ENCODE measurements around the gene ATP8B4.

The ATP8B4 gene

GRCh38 chr15:50059883-50060282 lies 59.1 kb downstream of the ATP8B4 start:
- Histone ChIP-seq H3K4me3 (ENCODE audit: low read length) (no peak overlapping the region), H2AFZ (ENCODE audit: low read depth, low read length) (no peak overlapping the region), H3K4me1 (ENCODE audit: insufficient read depth, low read length) (no peaks in the 10 kb centered on the region)

GRCh38 chr15:50059203-50059772 lies 59.7 kb downstream of the ATP8B4 start:
- Histone ChIP-seq H3K36me3 (ENCODE audit: insufficient read depth, low read length) (no peaks in the 10 kb centered on the region), H3K4me1 (ENCODE audit: insufficient read depth, low read length) (no peaks in the 10 kb centered on the region), H3K27me3 (ENCODE audit: insufficient read depth, low read length) (no peaks in the 10 kb centered on the region), H2AFZ (ENCODE audit: low read depth, low read length) (no peak overlapping the region), H3K4me3 (ENCODE audit: low read length) (no peak overlapping the region), H3K9me3 (ENCODE audit: low read length) (no peaks in the 10 kb centered on the region)

More at GRCh38 chr15:50059883-50060282, 59.1 kb downstream of the ATP8B4 start:
- Histone ChIP-seq H3K27me3 (ENCODE audit: insufficient read depth, low read length) (no peaks in the 10 kb centered on the region), H3K36me3 (ENCODE audit: insufficient read depth, low read length) (no peaks in the 10 kb centered on the region), H3K9me3 (ENCODE audit: low read length) (no peaks in the 10 kb centered on the region)

GRCh38 chr15:50057905-50058639 lies 61.0 kb downstream of the ATP8B4 start:
- Histone ChIP-seq H3K4me3 (ENCODE audit: low read length) (no peak overlapping the region), H2AFZ (ENCODE audit: low read depth, low read length) (no peak overlapping the region), H3K27me3 (ENCODE audit: insufficient read depth, low read length) (no peaks in the 10 kb centered on the region), H3K9me3 (ENCODE audit: low read length) (no peaks in the 10 kb centered on the region), H3K4me1 (ENCODE audit: insufficient read depth, low read length) (no peaks in the 10 kb centered on the region), H3K36me3 (ENCODE audit: insufficient read depth, low read length) (no peaks in the 10 kb centered on the region)

GRCh38 chr15:50057196-50057595 lies 61.8 kb downstream of the ATP8B4 start:
- H3K9me3 ChIP-seq (ENCODE audit: low read length) = no peaks in the 10 kb centered on the region
- H3K27me3 ChIP-seq (ENCODE audit: insufficient read depth, low read length) = no peaks in the 10 kb centered on the region
- H3K4me3 ChIP-seq (ENCODE audit: low read length) = no peak overlapping the region
- no peaks in the 10 kb centered on the region for H3K36me3 ChIP-seq (ENCODE audit: insufficient read depth, low read length)
- H3K4me1 ChIP-seq (ENCODE audit: insufficient read depth, low read length) = no peaks in the 10 kb centered on the region
- H2AFZ ChIP-seq (ENCODE audit: low read depth, low read length) = no peak overlapping the region

- Histone ChIP-seq H3K4me3 (ENCODE audit: low read length) (no peak overlapping the region), H3K4me1 (ENCODE audit: insufficient read depth, low read length) (no peaks in the 10 kb centered on the region), H3K9me3 (ENCODE audit: low read length) (no peaks in the 10 kb centered on the region), H3K27me3 (ENCODE audit: insufficient read depth, low read length) (no peaks in the 10 kb centered on the region), H3K36me3 (ENCODE audit: insufficient read depth, low read length) (no peaks in the 10 kb centered on the region), H2AFZ (ENCODE audit: low read depth, low read length) (no peak overlapping the region)
Observed at GRCh38 chr15:50055750-50056157, 63.3 kb downstream of the ATP8B4 start.

GRCh38 chr15:50055332-50055731 lies 63.7 kb downstream of the ATP8B4 start:
- Histone ChIP-seq H3K27me3 (ENCODE audit: insufficient read depth, low read length) (no peaks in the 10 kb centered on the region), H3K36me3 (ENCODE audit: insufficient read depth, low read length) (no peaks in the 10 kb centered on the region), H2AFZ (ENCODE audit: low read depth, low read length) (no peak overlapping the region), H3K9me3 (ENCODE audit: low read length) (no peaks in the 10 kb centered on the region), H3K4me1 (ENCODE audit: insufficient read depth, low read length) (no peaks in the 10 kb centered on the region), H3K4me3 (ENCODE audit: low read length) (no peak overlapping the region)

- Histone ChIP-seq H3K4me3 (ENCODE audit: low read length) (no peak overlapping the region), H3K36me3 (ENCODE audit: insufficient read depth, low read length) (no peaks in the 10 kb centered on the region), H2AFZ (ENCODE audit: low read depth, low read length) (no peak overlapping the region), H3K4me1 (ENCODE audit: insufficient read depth, low read length) (no peaks in the 10 kb centered on the region), H3K27me3 (ENCODE audit: insufficient read depth, low read length) (no peaks in the 10 kb centered on the region), H3K9me3 (ENCODE audit: low read length) (no peaks in the 10 kb centered on the region)
Observed at GRCh38 chr15:50053055-50053856, 65.8 kb downstream of the ATP8B4 start.

- H2AFZ ChIP-seq (ENCODE audit: low read depth, low read length) = peak overlapping the region; percentile 4
- no peak overlapping the region for H3K4me3 ChIP-seq (ENCODE audit: low read length)
- no peaks in the 10 kb centered on the region for H3K36me3 ChIP-seq (ENCODE audit: insufficient read depth, low read length)
- no peaks in the 10 kb centered on the region for H3K9me3 ChIP-seq (ENCODE audit: low read length)
- H3K4me1 ChIP-seq (ENCODE audit: insufficient read depth, low read length) = no peaks in the 10 kb centered on the region
- no peaks in the 10 kb centered on the region for H3K27me3 ChIP-seq (ENCODE audit: insufficient read depth, low read length)
Observed at GRCh38 chr15:50051811-50052419, 67.1 kb downstream of the ATP8B4 start.

- H2AFZ ChIP-seq (ENCODE audit: low read depth, low read length) = peak overlapping the region; percentile 4
- no peak overlapping the region for H3K4me3 ChIP-seq (ENCODE audit: low read length)
- no peaks in the 10 kb centered on the region for H3K27me3 ChIP-seq (ENCODE audit: insufficient read depth, low read length)
- no peaks in the 10 kb centered on the region for H3K36me3 ChIP-seq (ENCODE audit: insufficient read depth, low read length)
- H3K9me3 ChIP-seq (ENCODE audit: low read length) = no peaks in the 10 kb centered on the region
- no peaks in the 10 kb centered on the region for H3K4me1 ChIP-seq (ENCODE audit: insufficient read depth, low read length)
Observed at GRCh38 chr15:50050986-50051743, 67.9 kb downstream of the ATP8B4 start.

- H3K4me3 ChIP-seq (ENCODE audit: low read length) = no peak overlapping the region
- H2AFZ ChIP-seq (ENCODE audit: low read depth, low read length) = no peak overlapping the region
- no peaks in the 10 kb centered on the region for H3K27me3 ChIP-seq (ENCODE audit: insufficient read depth, low read length)
- H3K4me1 ChIP-seq (ENCODE audit: insufficient read depth, low read length) = no peaks in the 10 kb centered on the region
- H3K9me3 ChIP-seq (ENCODE audit: low read length) = no peaks in the 10 kb centered on the region
- no peaks in the 10 kb centered on the region for H3K36me3 ChIP-seq (ENCODE audit: insufficient read depth, low read length)
Observed at GRCh38 chr15:50049871-50050270, 69.2 kb downstream of the ATP8B4 start.

GRCh38 chr15:50046867-50047266 lies 72.2 kb downstream of the ATP8B4 start:
- Histone ChIP-seq H3K9me3 (ENCODE audit: low read length) (no peaks in the 10 kb centered on the region), H3K4me3 (ENCODE audit: low read length) (no peak overlapping the region), H3K4me1 (ENCODE audit: insufficient read depth, low read length) (no peaks in the 10 kb centered on the region), H3K36me3 (ENCODE audit: insufficient read depth, low read length) (no peaks in the 10 kb centered on the region), H2AFZ (ENCODE audit: low read depth, low read length) (no peak overlapping the region), H3K27me3 (ENCODE audit: insufficient read depth, low read length) (no peaks in the 10 kb centered on the region)

- no peak overlapping the region for H2AFZ ChIP-seq (ENCODE audit: low read depth, low read length)
- no peaks in the 10 kb centered on the region for H3K9me3 ChIP-seq (ENCODE audit: low read length)
- no peaks in the 10 kb centered on the region for H3K36me3 ChIP-seq (ENCODE audit: insufficient read depth, low read length)
- no peak overlapping the region for H3K4me3 ChIP-seq (ENCODE audit: low read length)
- H3K4me1 ChIP-seq (ENCODE audit: insufficient read depth, low read length) = no peaks in the 10 kb centered on the region
- no peaks in the 10 kb centered on the region for H3K27me3 ChIP-seq (ENCODE audit: insufficient read depth, low read length)
Observed at GRCh38 chr15:50046159-50046558, 72.9 kb downstream of the ATP8B4 start.
